ENCODE results near the gene ARHGEF37. TPM values are rescaled to one million over a fixed set of nuclear protein-coding genes. Genes with fewer than 3 reads are reported as not detected.

The ARHGEF37 gene
- total RNA-seq, 1 experiment from 2014 or later, result 0.42 TPM

GRCh38 chr5:149681252-149681651, 100.0 kb downstream of the ARHGEF37 start:
- no peaks in the 10 kb centered on the region for H3K4me1 ChIP-seq (ENCODE audit: insufficient read depth, low read length)
- H3K4ac ChIP-seq (ENCODE audit: low read depth, low read length), result no peak overlapping the region
- H3K27me3 ChIP-seq (ENCODE audit: insufficient read depth, low read length), result no peaks in the 10 kb centered on the region
- no peak for DNase-seq
- H3K4me2 ChIP-seq (ENCODE audit: insufficient read depth, insufficient read length, low read length), result no peak overlapping the region
- no peak overlapping the region for H2BK5ac ChIP-seq (ENCODE audit: insufficient read length, low read length)
- no peaks in the 10 kb centered on the region for H3K9me3 ChIP-seq (ENCODE audit: control insufficient read depth, low read depth, low read length)
- H2BK12ac ChIP-seq (ENCODE audit: insufficient read length, low read depth, low read length), result no peak overlapping the region
- no peak overlapping the region for H3K23ac ChIP-seq (ENCODE audit: insufficient read length, low read depth, low read length)
- H3K27ac ChIP-seq (ENCODE audit: insufficient read length, low read depth, low read length), result no peak overlapping the region
- H2AK5ac ChIP-seq (ENCODE audit: insufficient read length, low read length), result no peak overlapping the region
- no peaks in the 10 kb centered on the region for H3K79me2 ChIP-seq (ENCODE audit: insufficient read depth, low read length)
- H3K56ac ChIP-seq (ENCODE audit: insufficient read length, low read depth, low read length), result no peak overlapping the region
- H2BK15ac ChIP-seq (ENCODE audit: low read depth, low read length), result no peak overlapping the region
- no CpG with 5 or more reads among the region's 5 CpGs for WGBS (ENCODE audit: extremely low coverage, insufficient read length, low lambda C conversion rate)
- no peaks in the 10 kb centered on the region for H3K79me1 ChIP-seq (ENCODE audit: insufficient read depth, low read depth, low read length, poor library complexity, severe bottlenecking)
- Mint-ChIP-seq H3K4me1 (no peaks in the 10 kb centered on the region; a peak in 1 of 4 replicates), H3K27ac (no peak overlapping the region), H3K27me3 (ENCODE audit: low read depth) (peaks cover 20% of the 10 kb centered on the region), H3K4me3 (no peak overlapping the region), H3K9me3 (no peaks in the 10 kb centered on the region), H3K36me3 (ENCODE audit: insufficient read depth in 1 of 3, low read depth in 3 of 3) (no peaks in the 10 kb centered on the region)
- no peak overlapping the region for H3K9ac ChIP-seq (ENCODE audit: extremely low read depth, insufficient read length, low read length)
- H4K5ac ChIP-seq (ENCODE audit: insufficient read length, low read depth, low read length), result no peak overlapping the region
- H3K14ac ChIP-seq (ENCODE audit: insufficient read depth, low read length), result no peak overlapping the region
- no peak overlapping the region for H3K18ac ChIP-seq (ENCODE audit: insufficient read length, low read depth, low read length)
- no peaks in the 10 kb centered on the region for H3K23me2 ChIP-seq (ENCODE audit: insufficient read length, low read depth, low read length, poor library complexity, severe bottlenecking)
- H4K8ac ChIP-seq (replicated peaks; ENCODE audit: insufficient read length, low read depth, low read length), result no peak overlapping the region
- H4K91ac ChIP-seq (ENCODE audit: insufficient read length, low read depth, low read length), result no peak overlapping the region
- TF ChIP-seq, protein P1, sequence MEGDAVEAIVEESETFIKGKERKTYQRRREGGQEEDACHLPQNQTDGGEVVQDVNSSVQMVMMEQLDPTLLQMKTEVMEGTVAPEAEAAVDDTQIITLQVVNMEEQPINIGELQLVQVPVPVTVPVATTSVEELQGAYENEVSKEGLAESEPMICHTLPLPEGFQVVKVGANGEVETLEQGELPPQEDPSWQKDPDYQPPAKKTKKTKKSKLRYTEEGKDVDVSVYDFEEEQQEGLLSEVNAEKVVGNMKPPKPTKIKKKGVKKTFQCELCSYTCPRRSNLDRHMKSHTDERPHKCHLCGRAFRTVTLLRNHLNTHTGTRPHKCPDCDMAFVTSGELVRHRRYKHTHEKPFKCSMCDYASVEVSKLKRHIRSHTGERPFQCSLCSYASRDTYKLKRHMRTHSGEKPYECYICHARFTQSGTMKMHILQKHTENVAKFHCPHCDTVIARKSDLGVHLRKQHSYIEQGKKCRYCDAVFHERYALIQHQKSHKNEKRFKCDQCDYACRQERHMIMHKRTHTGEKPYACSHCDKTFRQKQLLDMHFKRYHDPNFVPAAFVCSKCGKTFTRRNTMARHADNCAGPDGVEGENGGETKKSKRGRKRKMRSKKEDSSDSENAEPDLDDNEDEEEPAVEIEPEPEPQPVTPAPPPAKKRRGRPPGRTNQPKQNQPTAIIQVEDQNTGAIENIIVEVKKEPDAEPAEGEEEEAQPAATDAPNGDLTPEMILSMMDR (conservative IDR thresholded peaks at IDR 0.05), result no peak
- no peak overlapping the region for H3T11ph ChIP-seq (ENCODE audit: low read length)
- H2BK20ac ChIP-seq (ENCODE audit: low read depth, low read length, poor library complexity, severe bottlenecking), result no peak overlapping the region
- H2BK120ac ChIP-seq (ENCODE audit: low read depth, low read length, poor library complexity, severe bottlenecking), result no peak overlapping the region
- H2AFZ ChIP-seq (ENCODE audit: low read length), result no peak overlapping the region
- H4K20me1 ChIP-seq (ENCODE audit: control insufficient read depth, insufficient read depth, insufficient read length), result no peaks in the 10 kb centered on the region
